Kidney (tissue), 22 donors: Measurements from ENCODE around the gene DDX20. TPM values are rescaled to one million over a fixed set of nuclear protein-coding genes. Genes with fewer than 3 reads are reported as not detected.

ENCODE experiments used
- DNase-seq, 5 donors: peaks; one replicate each; pipeline ENCODE4 v3.0.0-alpha.2; 2013 to 2020
- FAIRE-seq: peaks from 2 replicates; lab custom pipeline; 2012; peaks lifted over from hg19 to GRCh38; lab: Jason Lieb, UNC
- H3K27ac ChIP-seq, 2 donors: one replicate each; pipeline ENCODE4 v1.7.0; 2013; ENCODE audit warnings: low read depth in 2 of 2, low read length in 2 of 2, inconsistent platforms in 1 of 2
- H3K27me3 ChIP-seq: one replicate; pipeline ENCODE4 v1.7.1; 2013; ENCODE audit warnings: low read length, inconsistent platforms; ENCODE audit not compliant: control insufficient read depth, insufficient read depth
- H3K36me3 ChIP-seq, 3 donors: one replicate each; pipeline versions ENCODE4 v1.7.0 to v1.7.1; 2013; ENCODE audit warnings: low read length in 3 of 3, control low read depth in 1 of 3, inconsistent platforms in 1 of 3; ENCODE audit not compliant: insufficient read depth in 3 of 3, control insufficient read depth in 2 of 3
- H3K4me1 ChIP-seq, 3 donors: one replicate each; pipeline versions ENCODE4 v1.7.0 to v1.7.1; 2013; ENCODE audit warnings: low read length in 3 of 3, inconsistent platforms in 1 of 3, low read depth in 1 of 3; ENCODE audit not compliant: control insufficient read depth in 2 of 3, insufficient read depth in 2 of 3
- H3K4me3 ChIP-seq, 3 donors: one replicate each; pipeline versions ENCODE4 v1.7.0 to v1.8.1; 2013; ENCODE audit warnings: low read length in 3 of 3, control low read depth in 1 of 3, inconsistent platforms in 1 of 3
- H3K9ac ChIP-seq, 3 donors: one replicate each; pipeline versions ENCODE4 v1.7.0 to v1.7.1; 2013; ENCODE audit warnings: low read length in 3 of 3, control low read depth in 1 of 3, inconsistent platforms in 1 of 3
- H3K9me3 ChIP-seq, 3 donors: one replicate each; pipeline versions ENCODE4 v1.7.0 to v1.7.1; 2013; ENCODE audit warnings: low read length in 3 of 3, control low read depth in 1 of 3, inconsistent platforms in 1 of 3; ENCODE audit not compliant: control insufficient read depth in 2 of 3, insufficient read depth in 1 of 3
- intact Hi-C: fragments of 100-400 bp; cut with DNase I; formaldehyde crosslinking; loops from one replicate; pipeline ENCODE4 v1.11.1; 2022
- long read RNA-seq, 10 donors: library from polyadenylated mRNA in 1 of 10; unstranded in 1 of 10; transcript quantifications; one replicate each; pipeline ENCODE4 v2.0.0 and lab custom pipeline, GENCODE V29; 2021 to 2026
- polyA plus RNA-seq: library from polyadenylated mRNA; stranded (reverse); fragments of 350-450 nt; fragmentation: Illumina TruSeq; extraction: RNeasy Lipid Tissue Mini Kit (QIAGEN cat#74804); gene quantifications from one replicate; pipeline ENCODE4 v1.2.3, GENCODE V29; 2014; ENCODE audit warnings: low read depth, low replicate concordance; ENCODE audit not compliant: insufficient read depth
- total RNA-seq: library from RNA; stranded (reverse); fragmentation: NEBNext Ultra II Directional; extraction: Animal tissue kit (Norgen Biotek cat#: 25700); gene quantifications from one replicate; pipeline ENCODE4 v1.2.1, GENCODE V29; 2021
- TF ChIP-seq, protein P1 (sequence below): IDR thresholded peaks from 3 replicates; pipeline ENCODE4 v1.5.1; 2012; ENCODE audit warnings: mild to moderate bottlenecking, moderate library complexity, borderline replicate concordance; ENCODE audit not compliant: insufficient read depth; ENCODE audit errors: extremely low read depth
- donor health status: control.
- donor health status: control.
- donor health status: control.
- donor health status: control.
- donor health status: control.
- donor health status: DM: yes; HTN: yes; CAD: no.
- donor health status: Normal renal cell carcinoma (clear cell type).

The DDX20 gene, protein sequence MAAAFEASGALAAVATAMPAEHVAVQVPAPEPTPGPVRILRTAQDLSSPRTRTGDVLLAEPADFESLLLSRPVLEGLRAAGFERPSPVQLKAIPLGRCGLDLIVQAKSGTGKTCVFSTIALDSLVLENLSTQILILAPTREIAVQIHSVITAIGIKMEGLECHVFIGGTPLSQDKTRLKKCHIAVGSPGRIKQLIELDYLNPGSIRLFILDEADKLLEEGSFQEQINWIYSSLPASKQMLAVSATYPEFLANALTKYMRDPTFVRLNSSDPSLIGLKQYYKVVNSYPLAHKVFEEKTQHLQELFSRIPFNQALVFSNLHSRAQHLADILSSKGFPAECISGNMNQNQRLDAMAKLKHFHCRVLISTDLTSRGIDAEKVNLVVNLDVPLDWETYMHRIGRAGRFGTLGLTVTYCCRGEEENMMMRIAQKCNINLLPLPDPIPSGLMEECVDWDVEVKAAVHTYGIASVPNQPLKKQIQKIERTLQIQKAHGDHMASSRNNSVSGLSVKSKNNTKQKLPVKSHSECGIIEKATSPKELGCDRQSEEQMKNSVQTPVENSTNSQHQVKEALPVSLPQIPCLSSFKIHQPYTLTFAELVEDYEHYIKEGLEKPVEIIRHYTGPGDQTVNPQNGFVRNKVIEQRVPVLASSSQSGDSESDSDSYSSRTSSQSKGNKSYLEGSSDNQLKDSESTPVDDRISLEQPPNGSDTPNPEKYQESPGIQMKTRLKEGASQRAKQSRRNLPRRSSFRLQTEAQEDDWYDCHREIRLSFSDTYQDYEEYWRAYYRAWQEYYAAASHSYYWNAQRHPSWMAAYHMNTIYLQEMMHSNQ
- 9.6 TPM for total RNA-seq
- polyA plus RNA-seq, result 5.5 TPM
- long read RNA-seq, donor 1, full-length matches to known transcripts, result 4 of 4 reads
- long read RNA-seq, donor 1, partial matches to known transcripts, result 0 of 4 reads
- long read RNA-seq, donor 1, other reads (novel, unspliced or antisense), result 0 of 4 reads
- long read RNA-seq, donor 2, full-length matches to known transcripts, result 5 of 11 reads
- long read RNA-seq, donor 2, partial matches to known transcripts, result 6 of 11 reads
- long read RNA-seq, donor 2, other reads (novel, unspliced or antisense), result 0 of 11 reads
- long read RNA-seq, donor 3, full-length matches to known transcripts, result 1 of 6 reads
- long read RNA-seq, donor 3, partial matches to known transcripts, result 5 of 6 reads
- long read RNA-seq, donor 3, other reads (novel, unspliced or antisense), result 0 of 6 reads
- long read RNA-seq, donor 4, full-length matches to known transcripts, result 4 of 11 reads
- long read RNA-seq, donor 4, partial matches to known transcripts, result 7 of 11 reads
- long read RNA-seq, donor 4, other reads (novel, unspliced or antisense), result 0 of 11 reads
- long read RNA-seq, donor 5, result 0 reads
- long read RNA-seq, donor 6, full-length matches to known transcripts, result 4 of 15 reads
- long read RNA-seq, donor 6, partial matches to known transcripts, result 11 of 15 reads
- long read RNA-seq, donor 6, other reads (novel, unspliced or antisense), result 0 of 15 reads
- long read RNA-seq, donor 7, full-length matches to known transcripts, result 14 of 16 reads
- long read RNA-seq, donor 7, partial matches to known transcripts, result 0 of 16 reads
- long read RNA-seq, donor 7, other reads (novel, unspliced or antisense), result 2 of 16 reads
- long read RNA-seq, donor 8, full-length matches to known transcripts, result 5 of 12 reads
- long read RNA-seq, donor 8, partial matches to known transcripts, result 7 of 12 reads
- long read RNA-seq, donor 8, other reads (novel, unspliced or antisense), result 0 of 12 reads
- long read RNA-seq, donor 9, full-length matches to known transcripts, result 3 of 3 reads
- long read RNA-seq, donor 9, partial matches to known transcripts, result 0 of 3 reads
- long read RNA-seq, donor 9, other reads (novel, unspliced or antisense), result 0 of 3 reads
- long read RNA-seq, donor 10, full-length matches to known transcripts, result 4 of 4 reads
- long read RNA-seq, donor 10, partial matches to known transcripts, result 0 of 4 reads
- long read RNA-seq, donor 10, other reads (novel, unspliced or antisense), result 0 of 4 reads

DNA sequence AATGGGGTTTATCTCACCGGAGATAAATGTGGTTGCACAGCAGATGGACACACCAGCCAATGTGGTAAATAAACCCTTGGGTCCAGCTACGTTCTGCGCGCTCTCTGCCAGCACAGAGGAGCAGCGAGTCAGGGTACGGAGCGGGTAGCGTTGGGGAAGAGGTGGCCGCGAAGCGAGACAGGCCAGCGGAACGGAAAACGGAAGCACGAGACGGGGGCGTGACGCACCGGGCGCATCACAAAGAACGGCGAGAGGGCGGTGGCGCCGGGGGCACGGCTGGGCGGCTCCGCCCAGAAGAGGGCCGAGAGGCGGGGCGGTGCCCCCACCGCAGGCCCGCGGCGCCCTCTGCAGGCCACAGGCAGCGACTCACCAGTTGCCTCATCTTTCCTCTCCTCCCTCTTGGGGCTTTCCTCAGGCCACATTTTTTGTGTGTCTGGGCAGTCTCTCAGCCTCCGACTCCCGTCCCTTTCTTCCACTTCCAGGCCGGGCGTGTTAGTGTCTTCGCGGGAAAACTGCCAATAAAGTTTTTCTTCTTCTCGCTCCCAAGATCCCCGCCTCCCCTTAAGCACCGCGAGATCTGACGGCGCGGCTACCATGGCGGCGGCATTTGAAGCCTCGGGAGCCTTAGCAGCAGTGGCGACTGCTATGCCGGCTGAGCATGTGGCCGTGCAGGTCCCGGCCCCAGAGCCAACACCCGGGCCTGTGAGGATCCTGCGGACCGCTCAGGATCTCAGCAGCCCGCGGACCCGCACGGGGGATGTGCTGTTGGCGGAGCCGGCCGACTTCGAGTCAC lies at the start of gene DDX20:
Gene DDX20, plus strand, starts transcription at position 571 of the 793 bp plus-strand sequence. Its CDS starts 24 bp downstream, at position 595.
- Histone ChIP-seq H3K9me3 (no peaks in the 10 kb centered on the region), H3K27me3 (no peaks in the 10 kb centered on the region), H3K27ac (peak within 1 kb of the TSS; percentile 82 to 87), H3K4me1 (peaks cover 3 to 8% (median 8%) of the 10 kb centered on the region in 3 donors), H3K36me3 (peaks cover 2 to 11% (median 3%) of the 10 kb centered on the region in 3 donors), H3K9ac (peak within 1 kb of the TSS; percentile 59 to 95 (median 83)), H3K4me3 (peak within 1 kb of the TSS; percentile 82 to 98 (median 85))
- FAIRE-seq (no peak), DNase-seq (peak; percentile 95 to 99 (median 97))
- TF ChIP-seq, protein P1, sequence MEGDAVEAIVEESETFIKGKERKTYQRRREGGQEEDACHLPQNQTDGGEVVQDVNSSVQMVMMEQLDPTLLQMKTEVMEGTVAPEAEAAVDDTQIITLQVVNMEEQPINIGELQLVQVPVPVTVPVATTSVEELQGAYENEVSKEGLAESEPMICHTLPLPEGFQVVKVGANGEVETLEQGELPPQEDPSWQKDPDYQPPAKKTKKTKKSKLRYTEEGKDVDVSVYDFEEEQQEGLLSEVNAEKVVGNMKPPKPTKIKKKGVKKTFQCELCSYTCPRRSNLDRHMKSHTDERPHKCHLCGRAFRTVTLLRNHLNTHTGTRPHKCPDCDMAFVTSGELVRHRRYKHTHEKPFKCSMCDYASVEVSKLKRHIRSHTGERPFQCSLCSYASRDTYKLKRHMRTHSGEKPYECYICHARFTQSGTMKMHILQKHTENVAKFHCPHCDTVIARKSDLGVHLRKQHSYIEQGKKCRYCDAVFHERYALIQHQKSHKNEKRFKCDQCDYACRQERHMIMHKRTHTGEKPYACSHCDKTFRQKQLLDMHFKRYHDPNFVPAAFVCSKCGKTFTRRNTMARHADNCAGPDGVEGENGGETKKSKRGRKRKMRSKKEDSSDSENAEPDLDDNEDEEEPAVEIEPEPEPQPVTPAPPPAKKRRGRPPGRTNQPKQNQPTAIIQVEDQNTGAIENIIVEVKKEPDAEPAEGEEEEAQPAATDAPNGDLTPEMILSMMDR, result peak; percentile 71
- intact Hi-C loops, result loop anchor here (10.0 kb wide), 2 partner anchors 241 to 271 kb away; no protein-coding TSS in a partner anchor

DNA sequence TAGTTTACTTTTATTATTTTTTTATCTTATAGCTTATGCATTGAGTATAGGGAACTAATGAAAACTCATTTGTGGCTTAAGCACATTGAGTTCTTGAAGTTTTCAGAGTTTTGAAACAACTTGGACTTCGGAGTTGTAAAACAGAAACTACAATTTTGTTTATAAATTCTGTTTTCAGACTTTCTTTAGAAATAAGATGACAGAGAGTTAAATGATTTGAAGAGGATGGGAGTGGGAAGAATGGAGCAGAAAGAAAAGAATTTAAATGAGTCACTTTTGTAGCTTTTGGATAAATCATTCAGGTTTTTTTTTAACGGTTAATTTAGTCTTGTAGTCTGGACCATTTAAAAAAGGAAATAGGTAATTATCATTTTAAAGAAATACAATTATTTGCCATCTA lies 48.8 kb upstream of the DDX20 start:
- H3K36me3 ChIP-seq, result peaks cover 0 to 6% (median 4%) of the 10 kb centered on the region in 3 donors
- H3K9me3 ChIP-seq, result no peaks in the 10 kb centered on the region

More for the DNA sequence above, 48.8 kb upstream of the DDX20 start:
- intact Hi-C loops, result no loop called here
- TF ChIP-seq, protein P1, result no peak
- Histone ChIP-seq H3K9ac (no peak overlapping the region), H3K4me3 (no peak overlapping the region), H3K27ac (no peak overlapping the region), H3K4me1 (no peaks in the 10 kb centered on the region), H3K27me3 (no peaks in the 10 kb centered on the region)
- DNase-seq (no peak), FAIRE-seq (no peak)
